ENCODE measurements around the gene CEBPZOS.

Gene CEBPZOS

DNA sequence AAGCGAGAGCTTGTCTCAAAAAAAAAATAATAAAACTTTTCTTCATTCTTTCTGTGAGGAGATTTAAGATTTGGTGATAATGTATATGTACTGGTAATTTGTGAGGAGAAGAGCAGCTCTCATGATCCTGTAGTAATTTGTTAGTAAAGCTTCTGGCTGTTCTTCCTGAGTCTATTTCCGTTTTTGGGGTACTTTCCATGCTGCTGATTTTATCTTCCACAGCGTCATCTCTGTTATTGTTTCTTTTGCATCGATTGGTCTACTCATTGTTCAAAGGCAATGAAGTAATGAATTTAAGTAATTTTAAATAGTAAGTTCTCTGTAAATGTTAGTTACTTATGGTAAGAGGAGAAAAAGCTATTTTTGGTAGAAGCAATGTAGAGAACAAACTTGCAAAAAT is 47.1 kb downstream of the CEBPZOS start:
- no peaks in the 10 kb centered on the region for H3K27me3 Mint-ChIP-seq
- peak overlapping the region; percentile 72 for H3K27ac Mint-ChIP-seq
- no peaks in the 10 kb centered on the region for H3K9me3 Mint-ChIP-seq
- H3K36me3 Mint-ChIP-seq (ENCODE audit: low read depth), result peaks cover 93% of the 10 kb centered on the region
- peaks cover 35% of the 10 kb centered on the region for H3K4me1 Mint-ChIP-seq (ENCODE audit: low read depth)
- no peak for DNase-seq
- peak overlapping the region; percentile 35 for H3K4me3 Mint-ChIP-seq

DNA sequence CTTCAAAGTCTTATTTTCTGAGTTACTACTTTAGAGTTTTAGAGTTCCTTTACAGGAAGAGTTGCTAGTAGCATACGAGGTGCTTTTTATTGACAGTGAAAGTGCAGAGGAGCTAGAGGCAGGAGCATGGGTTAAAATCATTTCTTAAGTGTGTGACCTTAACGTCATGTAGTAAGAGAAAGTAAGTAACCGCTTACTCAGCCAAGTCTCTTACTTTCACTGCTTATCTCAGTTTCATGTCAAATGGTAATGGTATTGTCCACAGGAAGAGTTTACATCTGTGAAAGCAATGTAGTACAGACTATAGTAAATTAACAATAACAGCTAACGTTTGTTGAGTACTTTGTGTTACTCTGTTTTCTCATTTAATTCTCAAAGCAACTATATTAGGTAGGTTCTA is 47.7 kb downstream of the CEBPZOS start:
- peak overlapping the region; percentile 35 for H3K4me3 Mint-ChIP-seq
- no peaks in the 10 kb centered on the region for H3K9me3 Mint-ChIP-seq
- H3K27ac Mint-ChIP-seq, result peak overlapping the region; percentile 72
- H3K27me3 Mint-ChIP-seq, result no peaks in the 10 kb centered on the region
- DNase-seq, result no peak
- peaks cover 93% of the 10 kb centered on the region for H3K36me3 Mint-ChIP-seq (ENCODE audit: low read depth)
- peaks cover 35% of the 10 kb centered on the region for H3K4me1 Mint-ChIP-seq (ENCODE audit: low read depth)

DNA sequence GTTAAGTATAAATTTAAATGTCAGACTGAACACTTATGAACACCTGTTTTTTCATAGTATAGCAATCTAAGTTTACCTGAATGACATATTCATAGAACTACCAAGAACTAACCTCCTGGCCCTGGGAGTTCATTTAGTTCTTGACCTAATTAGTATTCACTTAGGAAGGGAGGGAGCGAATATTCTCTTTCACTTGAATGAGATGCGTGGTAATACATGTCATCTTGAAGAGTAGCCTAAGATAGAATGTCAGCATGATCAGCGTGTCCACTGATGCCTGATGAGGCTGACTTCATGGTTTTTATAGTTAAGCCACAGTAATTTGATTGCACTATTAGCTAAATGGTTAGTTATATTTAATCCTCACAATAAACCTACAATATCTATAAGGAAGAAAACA is 48.5 kb downstream of the CEBPZOS start:
- H3K36me3 Mint-ChIP-seq (ENCODE audit: low read depth), result peaks cover 95% of the 10 kb centered on the region
- DNase-seq, result no peak
- H3K4me1 Mint-ChIP-seq (ENCODE audit: low read depth), result peaks cover 35% of the 10 kb centered on the region
- H3K27ac Mint-ChIP-seq, result no peak overlapping the region
- H3K27me3 Mint-ChIP-seq, result no peaks in the 10 kb centered on the region
- H3K9me3 Mint-ChIP-seq, result no peaks in the 10 kb centered on the region
- H3K4me3 Mint-ChIP-seq, result no peak overlapping the region

DNA sequence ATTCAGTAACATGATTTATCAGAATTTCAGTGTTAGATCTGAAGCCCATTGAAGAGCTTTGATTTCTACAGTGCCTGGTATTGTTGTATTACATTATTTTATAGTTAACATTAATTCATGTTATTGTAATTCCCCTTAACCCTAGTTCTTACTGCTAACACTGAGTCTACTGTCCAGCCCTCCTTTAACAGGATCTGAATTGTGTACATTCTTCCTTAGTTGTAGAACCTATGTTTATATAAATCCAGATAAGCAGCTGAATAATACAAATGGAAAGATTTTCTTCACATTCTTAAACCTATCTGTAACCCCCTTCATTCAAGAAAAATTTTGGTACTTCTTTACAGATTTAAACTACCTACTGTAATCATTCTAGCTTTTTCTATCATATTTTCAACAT is 49.9 kb downstream of the CEBPZOS start:
- H3K4me1 Mint-ChIP-seq (ENCODE audit: low read depth), result peaks cover 29% of the 10 kb centered on the region
- no peak overlapping the region for H3K4me3 Mint-ChIP-seq
- H3K27ac Mint-ChIP-seq, result no peak overlapping the region
- no peaks in the 10 kb centered on the region for H3K27me3 Mint-ChIP-seq
- H3K36me3 Mint-ChIP-seq (ENCODE audit: low read depth), result peaks cover 97% of the 10 kb centered on the region
- no peaks in the 10 kb centered on the region for H3K9me3 Mint-ChIP-seq
- DNase-seq, result no peak

DNA sequence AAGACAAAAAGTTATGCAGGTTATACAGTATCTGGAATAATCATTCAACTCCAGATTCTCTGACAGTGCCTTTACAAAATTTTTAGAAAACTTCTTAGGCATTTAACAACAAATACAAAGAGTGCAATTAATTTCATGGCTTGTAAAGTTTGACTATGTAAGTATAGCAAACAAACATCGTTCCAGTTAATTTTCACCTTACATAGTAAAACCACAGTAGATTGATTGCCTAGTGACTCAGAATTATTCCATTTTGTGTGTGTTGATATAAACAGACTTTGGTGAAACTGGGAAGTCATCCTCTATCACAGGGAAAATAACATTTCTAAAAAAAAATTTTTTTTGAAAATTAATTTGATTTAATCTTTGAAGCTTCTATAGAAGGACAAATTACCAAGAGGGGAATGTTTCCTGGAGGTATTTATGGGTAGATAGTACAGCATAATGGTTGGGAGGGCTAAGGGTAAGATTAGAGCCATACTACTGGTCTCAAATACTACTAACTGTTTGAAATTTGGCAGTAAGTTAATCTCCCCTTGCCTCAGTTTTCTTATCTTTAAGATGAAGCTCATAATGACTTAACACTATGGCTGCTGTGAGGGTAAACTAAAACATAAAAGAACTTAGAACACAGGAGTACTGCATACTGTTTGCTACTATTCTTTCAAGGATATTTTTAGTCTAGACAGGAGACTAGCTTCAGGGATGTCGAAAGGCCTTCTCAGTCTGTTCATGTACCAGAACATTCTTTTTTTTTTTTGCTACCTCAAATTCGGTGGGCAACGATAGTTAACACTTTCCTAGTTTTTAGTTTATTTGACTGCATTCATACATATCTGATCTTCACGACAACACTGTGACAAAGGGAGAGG is 54.8 kb downstream of the CEBPZOS start:
- Mint-ChIP-seq H3K9me3 (no peaks in the 10 kb centered on the region), H3K4me3 (no peak overlapping the region), H3K36me3 (ENCODE audit: low read depth) (peaks cover 97% of the 10 kb centered on the region), H3K4me1 (ENCODE audit: low read depth) (peaks cover 5% of the 10 kb centered on the region), H3K27ac (peak overlapping the region; percentile 53), H3K27me3 (no peaks in the 10 kb centered on the region)
- DNase-seq, result no peak
